Measurements from ENCODE around the gene DGKG.

DNA sequence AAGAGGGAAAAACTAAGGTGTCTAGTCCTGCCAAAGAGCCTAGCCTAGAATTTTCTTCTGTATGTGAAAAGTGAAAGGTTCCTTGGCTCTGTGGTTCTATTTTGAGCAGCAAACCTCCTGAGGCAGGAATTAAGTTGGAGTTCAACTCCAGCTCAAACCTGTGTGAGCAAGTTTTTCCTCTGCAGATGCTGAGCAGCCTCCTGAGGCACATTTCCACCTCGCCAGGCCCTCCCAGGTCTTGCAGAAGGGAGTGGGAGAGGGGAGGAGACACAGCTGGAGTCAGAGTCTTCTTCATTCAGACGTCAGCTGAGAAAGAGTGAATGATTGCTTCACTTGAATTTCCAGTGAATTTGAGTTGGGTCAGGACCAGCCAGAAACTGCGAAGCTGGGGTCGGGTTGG is 183.6 kb downstream of the DGKG start:
- TF ChIP-seq, protein P1, sequence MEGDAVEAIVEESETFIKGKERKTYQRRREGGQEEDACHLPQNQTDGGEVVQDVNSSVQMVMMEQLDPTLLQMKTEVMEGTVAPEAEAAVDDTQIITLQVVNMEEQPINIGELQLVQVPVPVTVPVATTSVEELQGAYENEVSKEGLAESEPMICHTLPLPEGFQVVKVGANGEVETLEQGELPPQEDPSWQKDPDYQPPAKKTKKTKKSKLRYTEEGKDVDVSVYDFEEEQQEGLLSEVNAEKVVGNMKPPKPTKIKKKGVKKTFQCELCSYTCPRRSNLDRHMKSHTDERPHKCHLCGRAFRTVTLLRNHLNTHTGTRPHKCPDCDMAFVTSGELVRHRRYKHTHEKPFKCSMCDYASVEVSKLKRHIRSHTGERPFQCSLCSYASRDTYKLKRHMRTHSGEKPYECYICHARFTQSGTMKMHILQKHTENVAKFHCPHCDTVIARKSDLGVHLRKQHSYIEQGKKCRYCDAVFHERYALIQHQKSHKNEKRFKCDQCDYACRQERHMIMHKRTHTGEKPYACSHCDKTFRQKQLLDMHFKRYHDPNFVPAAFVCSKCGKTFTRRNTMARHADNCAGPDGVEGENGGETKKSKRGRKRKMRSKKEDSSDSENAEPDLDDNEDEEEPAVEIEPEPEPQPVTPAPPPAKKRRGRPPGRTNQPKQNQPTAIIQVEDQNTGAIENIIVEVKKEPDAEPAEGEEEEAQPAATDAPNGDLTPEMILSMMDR (IDR thresholded peaks at IDR 0.05): no peak
- TF ChIP-seq POLR2A (IDR thresholded peaks at IDR 0.05) (no peak), POLR2AphosphoS5 (IDR thresholded peaks at IDR 0.05) (no peak), EP300 (IDR thresholded peaks at IDR 0.05) (no peak)
